GM04503 (cell line): ENCODE data around the gene NFXL1.
"Not testable (repeated sequence)": the region's sequence is repeated elsewhere in the genome, so short reads cannot be mapped to it uniquely, and the experiment has no call there.

Experiments
- DNase-seq: peaks from one replicate; pipeline ENCODE4 v3.0.0-alpha.2; 2012; ENCODE audit warnings: low read depth

NFXL1 gene

DNA sequence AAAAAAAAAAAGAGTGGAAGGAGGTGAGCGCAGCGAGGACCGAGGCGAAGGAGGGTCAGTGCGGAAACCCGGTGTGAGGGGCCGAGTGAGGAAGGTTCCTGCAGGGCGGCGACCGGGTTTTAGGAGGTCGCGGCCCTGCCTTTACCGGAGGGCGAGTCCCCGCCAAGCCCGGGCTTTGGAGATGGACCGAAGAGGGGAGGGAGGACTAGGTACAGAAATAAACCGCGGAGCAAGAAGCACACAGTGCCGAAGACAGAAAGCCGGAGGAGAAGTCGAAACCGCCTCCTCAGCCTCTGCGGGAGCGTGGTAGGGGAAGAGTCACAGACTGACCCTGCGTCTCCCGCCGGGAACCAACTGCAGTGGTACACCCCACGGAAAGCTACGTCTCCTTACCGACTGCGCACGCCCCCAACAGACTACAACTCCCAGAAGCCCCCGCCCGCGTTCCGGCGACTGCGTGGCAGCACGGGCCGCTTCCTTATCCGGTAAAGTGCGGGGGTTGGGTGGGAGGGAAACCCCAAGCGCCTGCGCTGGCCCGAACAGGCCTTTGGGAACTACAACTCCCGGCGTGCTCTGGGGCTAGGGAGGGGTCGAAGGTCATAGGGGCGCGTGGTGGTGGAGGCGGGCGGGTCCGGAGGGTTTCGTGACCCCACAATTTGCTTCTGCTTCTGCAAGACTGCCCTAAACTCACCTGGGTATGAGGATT is at the start of gene NFXL1:
NFXL1 (minus strand) TSS at position 364 of the 706 bp plus-strand sequence. CDS start 380 bp downstream, outside the sequence.
- peak; percentile 76 for DNase-seq

DNA sequence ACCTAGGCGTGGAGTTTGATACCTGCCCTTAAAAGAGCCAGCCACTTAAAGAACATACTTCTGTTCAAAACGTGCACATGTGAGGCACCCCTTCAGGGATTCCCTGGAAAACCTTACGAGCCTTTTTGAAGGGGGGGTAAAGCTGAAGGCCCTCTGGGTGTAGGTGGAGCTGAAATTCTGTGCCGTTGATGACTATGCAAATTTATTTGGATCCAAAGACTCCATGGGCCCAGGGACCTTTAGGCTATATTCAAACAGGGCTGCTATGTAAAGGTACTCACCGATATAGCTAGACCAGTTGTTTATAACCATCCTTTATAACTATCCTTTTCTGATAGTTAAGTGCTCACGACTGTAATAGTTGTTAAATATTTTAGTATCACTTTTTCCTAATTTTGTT is 40.3 kb upstream of the NFXL1 start:
- DNase-seq = no peak

DNA sequence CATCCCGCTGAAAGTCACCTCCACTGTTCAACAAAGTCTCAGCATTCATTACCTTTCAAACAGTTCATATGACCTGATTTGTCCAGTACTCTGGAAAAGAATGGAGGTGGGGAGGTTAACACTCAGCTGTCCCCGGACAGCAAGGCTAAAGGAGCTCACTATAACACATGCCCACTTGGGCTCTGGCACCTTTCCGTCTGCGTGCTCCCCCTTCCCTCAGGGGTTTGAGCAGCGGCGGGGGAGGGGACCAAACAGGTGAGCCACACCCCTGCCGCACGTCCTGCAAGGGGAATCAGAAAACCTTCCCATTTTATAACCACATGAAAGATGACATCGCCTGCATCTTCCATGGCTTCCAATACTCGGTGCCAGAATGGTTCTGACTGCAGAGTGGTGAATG is 39.9 kb upstream of the NFXL1 start:
- DNase-seq = no peak

DNA sequence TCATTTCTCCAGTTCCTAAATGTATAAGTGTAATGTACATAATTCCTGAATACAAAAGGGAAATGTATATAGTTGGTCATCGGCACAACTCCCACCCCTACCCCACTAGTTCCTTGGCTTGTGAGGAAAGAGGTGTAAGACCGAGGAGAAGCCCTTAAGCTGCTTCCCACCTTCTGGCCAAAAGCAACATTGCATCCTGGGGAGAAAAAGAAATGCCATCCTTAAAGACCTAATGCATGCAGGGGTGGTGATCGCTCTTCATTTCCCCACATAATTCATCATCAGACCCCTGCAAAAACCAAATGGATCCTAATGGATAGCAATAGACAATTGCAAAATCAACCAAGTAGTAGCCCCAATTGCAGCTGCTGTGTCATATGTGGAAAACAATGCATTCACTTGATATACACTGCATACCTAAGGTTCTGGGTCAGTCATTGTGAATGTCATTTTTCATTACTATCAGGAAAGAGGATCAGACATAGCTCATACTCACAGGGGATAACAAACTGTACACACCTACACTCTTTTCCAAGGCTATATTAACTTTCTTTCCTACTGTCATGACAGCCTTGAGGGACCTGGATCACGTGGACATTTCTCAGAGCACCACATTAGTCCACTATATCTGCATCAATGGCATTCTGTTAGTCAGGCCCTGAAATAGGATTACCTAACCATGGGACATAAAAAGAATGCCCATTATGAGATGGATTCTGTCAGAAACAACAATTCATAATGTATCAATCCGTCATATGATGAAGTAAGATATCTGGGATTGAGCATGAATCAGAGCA is 31.7 kb upstream of the NFXL1 start:
- DNase-seq = no peak

DNA sequence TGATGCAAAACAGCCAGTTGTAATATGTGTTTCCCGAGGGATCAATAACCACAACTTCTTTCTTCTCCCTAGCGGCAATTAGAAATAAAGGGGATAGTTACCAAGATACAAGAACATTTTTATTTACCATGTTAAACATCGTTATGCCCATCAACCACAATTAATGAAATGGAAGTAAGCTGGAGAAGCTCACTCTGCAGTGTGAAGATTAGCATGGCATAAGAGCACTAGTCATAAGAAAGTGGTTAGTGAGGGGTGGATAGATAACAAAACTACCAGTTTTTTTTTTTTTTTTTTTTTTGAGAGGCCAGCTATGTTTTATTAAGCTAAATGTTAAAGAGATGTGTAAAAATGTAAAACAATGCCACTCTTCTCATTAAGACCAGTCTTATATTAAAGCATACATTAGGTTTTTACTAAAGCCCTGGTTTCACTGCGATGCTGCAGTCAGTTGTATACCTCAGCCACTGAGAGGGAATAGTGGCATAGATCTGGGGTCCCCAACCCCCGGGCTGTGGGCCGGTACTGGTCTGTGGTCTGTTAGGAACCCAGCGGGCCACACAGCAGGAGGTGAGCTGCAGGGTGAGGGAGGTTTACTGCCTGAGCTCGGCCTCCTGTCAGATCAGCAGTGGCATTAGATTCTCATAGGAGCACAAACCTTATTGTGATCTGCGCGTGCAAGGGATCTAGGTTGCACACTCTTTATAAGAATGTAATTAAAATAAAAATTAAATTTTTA is 27.9 kb upstream of the NFXL1 start:
- no peak for DNase-seq

DNA sequence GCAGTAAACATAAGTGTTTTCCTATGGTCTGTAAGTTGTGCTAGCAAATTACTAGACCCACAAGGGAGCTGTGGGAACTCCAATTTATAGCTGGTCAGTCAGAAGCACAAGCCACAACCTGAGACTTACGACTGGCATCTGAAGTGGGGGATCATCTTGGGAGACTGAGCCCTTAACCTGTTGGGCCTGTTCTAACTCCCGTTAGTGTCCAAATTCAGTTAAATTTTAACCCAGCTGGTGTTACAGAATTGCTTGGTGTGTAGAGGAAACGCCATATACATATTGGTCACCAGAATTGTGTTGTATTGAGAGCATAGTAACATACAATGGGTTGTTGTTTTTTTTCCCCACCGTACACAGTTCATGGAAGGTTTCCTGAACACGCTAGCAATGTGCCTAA is 25.1 kb upstream of the NFXL1 start:
- DNase-seq = no peak

DNA sequence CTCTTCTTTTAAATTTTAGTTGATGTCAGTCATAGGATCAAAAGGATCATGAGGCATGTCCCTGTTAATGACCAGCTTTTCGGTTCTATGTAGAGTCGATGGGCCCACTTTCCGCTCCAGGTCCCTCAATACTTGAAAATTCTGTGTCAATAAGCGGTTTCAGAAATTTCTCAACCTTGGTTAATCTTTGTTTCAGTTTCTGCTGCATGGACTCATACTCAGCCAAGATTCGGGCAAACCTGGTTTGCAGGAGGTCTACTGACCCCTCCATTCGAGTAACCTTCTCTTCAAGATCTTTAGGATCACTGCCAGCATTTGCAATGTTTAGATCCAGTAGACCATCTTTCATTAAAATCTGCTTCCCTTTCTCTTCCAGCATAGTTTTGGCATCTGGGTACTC is 22.0 kb upstream of the NFXL1 start:
- no peak for DNase-seq

DNA sequence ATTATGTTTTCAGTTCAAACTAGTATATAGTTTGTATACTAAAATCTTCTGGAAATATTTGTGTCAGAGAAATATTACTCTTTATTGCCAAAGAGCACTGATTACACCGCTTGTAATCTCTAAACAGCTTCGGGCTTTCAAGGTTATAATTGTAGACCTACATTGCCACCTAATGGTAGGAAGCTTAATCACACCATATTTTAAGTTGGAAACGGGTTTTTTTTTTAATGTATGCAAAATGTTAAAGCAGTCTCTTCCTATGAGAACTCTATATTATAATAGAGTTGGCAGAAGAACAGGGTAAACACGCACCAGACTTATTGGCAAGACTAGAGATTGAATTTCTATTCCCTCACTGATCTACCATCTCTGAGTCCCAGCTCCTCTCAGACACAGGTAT is 19.5 kb upstream of the NFXL1 start:
- DNase-seq = no peak

DNA sequence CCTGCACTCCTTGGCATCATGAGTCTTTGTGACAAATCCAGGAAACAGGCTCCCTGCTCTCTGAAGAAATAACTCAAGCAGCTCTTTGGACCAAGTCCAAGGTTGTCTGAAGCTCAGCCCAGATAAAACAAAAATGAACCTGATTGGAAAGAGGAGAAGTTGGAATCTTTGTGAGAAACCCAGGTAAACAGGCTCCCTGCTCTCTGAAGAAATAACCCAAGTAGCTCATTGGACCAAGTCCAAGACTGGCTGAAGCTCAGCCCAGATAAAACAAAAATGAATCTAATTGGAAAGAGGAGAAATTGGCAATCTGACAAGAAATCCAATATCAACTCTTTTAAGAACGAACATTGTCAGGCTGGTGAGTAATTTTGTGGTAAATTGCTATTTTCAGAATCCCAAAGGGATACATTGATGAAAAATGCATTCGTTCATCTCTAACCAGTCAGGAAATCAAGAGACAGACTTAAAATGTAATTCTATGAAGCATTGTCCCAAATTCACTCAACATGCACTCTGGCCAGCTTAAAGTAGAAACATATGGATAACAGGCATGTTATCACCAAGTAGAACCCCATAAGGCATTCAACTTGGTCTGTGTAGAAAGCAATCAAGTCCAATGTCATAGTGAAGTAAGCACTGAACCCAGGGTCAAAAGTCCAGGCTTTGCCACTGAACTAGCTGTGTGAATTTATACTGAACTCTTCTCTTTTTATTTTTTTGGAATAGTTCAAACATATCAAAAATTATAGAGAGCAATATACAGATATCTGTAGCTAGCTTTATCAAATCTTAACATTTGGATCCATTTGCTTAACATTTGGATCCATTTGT is 16.8 kb upstream of the NFXL1 start:
- DNase-seq = no peak

DNA sequence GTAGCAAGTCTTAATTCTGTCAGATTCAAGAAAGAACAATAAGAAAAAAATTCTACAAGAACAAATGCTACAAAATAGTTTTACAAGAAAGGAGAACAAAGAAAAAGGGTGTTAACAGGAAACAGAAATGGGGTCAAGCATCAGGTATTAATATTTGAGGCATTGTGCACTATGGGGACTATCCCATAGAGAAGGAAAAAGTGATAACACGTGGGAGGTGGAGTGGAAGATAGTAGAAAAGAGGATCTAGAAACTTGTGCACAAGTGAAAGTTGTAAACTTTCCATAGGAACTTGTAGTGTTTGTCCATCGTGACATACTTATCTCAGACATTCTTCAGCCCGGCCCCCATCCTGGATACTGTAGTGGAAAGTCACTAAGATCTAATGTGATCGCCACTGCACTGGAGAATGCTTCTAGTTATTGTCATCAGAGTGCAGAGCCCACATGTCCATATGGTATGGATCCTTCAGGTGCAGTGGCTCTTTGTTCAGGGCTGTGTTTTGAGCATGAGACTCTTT is 15.4 kb upstream of the NFXL1 start:
- no peak for DNase-seq

DNA sequence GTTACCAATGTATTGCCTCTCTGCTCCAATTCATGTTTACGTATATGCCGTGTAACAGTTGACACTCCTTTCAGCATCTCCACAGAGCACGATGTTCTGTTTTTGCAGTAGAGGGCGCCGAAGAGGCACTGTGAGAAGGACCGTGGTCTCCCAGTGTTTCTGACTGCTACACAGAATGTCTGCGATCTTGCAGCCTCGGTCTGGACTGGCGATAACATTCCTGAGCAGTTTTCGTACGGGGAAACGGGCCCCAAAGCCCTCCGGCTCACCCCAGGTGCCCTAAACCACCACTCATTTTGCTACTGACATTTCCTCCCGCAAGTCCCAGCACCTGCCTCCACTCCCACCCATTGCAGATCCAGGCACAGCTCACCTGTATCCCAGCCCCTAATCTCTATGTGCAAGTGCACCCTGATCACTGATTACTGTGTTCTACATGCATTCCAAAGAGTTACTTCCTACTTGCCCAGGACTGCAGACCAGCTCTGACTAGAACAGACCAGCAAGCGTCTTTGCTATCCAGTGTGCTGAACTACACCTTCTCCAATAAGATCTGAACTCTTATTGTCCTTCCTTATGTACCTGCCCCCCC is 12.4 kb upstream of the NFXL1 start:
- DNase-seq = no peak

DNA sequence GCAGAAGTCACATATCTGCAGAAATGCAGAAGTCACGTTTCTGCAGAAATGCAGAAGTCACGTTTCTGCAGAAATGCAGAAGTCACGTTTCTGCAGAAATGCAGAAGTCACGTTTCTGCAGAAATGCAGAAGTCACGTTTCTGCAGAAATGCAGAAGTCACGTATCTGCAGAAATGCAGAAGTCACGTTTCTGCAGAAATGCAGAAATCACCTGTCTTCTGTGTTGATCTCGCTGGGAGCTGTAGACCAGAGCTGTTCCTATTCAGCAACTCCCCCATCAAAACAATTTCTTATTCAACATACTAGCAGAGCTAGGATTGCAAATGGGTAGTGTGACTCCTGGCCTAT is 8.9 kb upstream of the NFXL1 start:
- DNase-seq = not testable (repeated sequence)

DNA sequence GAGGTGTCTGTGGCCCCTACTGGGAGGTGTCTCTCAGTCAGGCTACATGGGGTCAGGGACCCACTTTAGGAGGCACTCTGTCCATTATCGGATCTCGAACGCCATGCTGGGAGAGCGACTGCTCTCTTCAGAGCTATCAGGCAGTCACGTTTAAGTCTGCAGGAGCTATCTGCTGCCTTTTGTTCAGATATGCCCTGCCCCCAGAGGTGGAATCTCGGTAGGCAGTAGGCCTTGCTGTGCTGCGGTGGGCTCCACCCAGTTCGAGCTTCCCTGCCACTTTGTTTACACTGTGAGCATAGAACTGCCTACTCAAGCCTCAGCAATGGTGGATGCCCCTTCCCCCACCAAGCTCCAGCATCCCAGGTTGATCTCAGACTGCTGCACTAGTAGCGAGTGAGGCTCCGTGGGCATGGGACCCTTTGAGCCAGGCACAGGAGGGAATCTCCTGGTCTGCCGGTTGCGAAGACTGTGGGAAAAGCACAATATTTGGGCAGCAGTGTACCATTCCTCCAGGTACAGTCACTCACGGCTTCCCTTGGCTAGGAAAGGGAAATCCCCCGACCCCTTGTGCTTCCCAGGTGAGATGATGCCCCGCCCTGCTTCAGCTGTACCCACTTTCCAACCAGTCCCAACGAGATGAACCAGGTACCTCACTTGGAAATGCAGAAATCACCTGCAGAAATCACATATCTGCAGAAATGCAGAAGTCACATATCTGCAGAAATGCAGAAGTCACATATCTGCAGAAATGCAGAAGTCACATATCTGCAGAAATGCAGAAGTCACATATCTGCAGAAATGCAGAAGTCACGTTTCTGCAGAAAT is 8.3 kb upstream of the NFXL1 start:
- not testable (repeated sequence) for DNase-seq

DNA sequence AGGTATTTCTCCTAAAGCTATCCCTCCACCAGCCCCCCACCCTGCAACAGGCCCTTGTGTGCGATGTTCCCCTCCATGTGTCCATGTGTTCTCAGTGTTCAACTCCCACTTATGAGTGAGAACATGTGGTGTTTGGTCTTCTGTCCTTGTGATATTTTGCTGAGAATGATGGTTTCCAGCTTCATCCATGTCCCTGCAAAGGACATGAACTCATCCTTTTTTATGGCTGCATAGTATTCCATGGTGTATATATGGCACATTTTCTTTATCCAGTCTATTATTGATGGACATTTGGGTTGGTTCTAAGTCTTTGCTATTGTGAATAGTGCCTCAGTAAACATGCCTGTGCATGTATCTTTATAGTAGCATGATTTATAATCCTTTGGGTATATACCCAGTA is 2.8 kb upstream of the NFXL1 start:
- DNase-seq = not testable (repeated sequence)

DNA sequence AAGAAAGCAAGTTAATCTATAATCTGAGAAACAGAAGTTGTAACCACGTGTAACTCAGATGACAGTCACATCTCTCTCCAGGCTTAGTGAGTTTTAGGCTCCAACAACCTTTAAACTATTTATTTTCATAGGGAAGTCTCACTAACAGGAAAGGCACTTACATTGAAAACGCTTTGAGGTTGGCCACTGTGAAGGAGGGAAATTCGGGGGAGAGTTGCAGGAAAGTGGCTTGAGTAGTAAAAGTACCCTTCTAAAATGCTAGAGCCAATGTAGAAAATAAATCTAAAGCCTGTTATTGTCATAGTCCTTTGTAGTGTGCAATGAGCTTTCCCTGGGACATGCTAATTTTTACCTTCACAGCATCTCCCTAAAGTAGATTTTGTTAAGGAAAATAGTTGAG is 995 bp upstream of the NFXL1 start:
- DNase-seq = no peak

DNA sequence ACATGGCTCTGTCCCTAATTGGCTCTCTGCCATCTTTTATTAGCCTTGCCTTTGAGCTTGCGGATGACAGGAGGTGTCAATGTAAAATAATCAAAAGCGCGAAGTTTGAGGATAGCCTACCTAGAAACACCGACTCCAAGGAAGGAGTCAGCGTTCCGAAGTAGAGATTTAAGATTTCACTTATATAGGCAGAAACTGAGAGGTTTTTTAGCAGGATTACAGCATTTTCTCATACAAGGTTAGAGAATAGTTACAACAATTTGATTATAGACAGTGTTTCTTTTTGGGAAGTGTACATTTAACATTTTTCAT is 499 bp upstream of the NFXL1 start:
- no peak for DNase-seq

DNA sequence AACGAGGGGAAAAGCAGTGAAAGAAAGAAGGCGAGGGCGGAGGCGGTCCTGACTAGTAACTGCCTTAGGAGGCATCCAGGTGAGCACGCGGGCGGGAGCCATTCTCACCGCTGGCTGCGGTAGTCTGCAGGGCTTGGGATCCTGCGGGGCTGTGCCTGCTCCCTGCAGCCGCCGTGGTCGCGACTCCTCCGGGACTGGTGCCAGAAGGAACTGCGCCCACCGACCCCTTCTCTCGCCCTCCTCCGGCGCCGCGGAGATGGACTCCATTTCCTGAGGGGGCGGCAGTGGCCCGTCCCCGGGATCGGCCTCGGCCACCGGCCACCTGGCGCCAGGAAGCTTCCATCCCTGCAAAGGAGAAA is 543 bp downstream of the NFXL1 start:
- DNase-seq = no peak

DNA sequence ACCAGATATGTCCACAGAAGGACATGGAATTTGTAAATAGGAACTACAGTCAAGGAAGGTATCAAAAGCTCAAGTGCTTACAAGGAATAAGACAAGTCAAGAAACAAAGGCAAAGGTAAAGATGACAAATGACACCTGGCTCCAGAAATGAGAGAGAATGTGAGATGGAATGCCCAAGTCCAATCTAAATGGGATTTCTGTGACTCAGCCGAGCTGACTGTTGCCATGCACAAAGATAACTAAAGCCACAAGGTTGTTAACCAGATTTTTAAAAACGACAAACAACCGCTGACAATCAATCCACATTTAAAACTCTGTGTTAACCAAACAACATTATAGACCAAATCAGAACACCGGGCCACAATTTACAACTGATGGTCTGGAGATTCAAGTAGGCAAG is 1.1 kb downstream of the NFXL1 start:
- DNase-seq = no peak

DNA sequence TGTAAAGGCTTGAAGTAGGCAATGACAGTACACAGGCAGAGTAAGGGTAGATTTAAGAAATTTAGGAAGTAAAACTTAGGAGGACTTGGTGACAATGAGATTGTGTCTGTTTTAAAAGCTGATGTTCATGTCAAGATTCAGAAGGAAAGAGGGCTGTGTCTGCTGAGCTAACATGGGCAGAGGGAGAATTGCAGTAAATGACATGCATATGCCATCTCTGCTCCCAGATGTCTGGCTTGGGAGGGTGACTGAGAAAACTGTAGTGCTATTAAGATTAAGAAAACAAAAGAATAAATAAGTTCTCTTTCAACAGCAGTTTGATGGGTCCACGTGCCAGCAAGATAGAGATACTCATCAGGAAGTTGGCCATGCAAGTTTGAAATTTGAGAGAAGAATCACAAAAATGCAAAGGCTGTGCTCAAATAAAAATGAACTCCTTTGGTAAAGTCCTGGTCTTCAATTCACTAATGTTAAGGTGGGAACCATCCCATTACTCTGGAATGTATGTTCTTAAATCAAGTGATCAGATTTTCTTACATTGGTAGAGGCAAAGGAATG is 7.2 kb downstream of the NFXL1 start:
- DNase-seq = no peak

DNA sequence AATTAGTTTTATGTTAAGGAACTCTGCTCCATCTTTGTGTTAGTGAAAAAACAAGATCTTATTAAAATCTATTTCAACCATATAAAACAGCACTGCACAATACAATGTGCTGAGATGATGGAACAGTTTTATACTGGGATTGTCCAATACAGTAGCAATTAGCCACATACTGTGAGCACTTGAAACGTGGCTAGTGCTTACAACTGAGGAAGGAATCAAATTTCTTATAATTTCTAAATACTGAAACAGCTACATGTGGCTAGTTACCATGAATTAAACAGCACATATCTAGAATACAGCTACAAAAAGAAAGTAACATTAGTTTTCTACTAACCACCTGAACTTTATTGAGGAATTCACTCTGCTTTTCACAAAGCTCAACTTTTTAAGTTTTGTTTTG is 14.7 kb downstream of the NFXL1 start:
- no peak for DNase-seq

DNA sequence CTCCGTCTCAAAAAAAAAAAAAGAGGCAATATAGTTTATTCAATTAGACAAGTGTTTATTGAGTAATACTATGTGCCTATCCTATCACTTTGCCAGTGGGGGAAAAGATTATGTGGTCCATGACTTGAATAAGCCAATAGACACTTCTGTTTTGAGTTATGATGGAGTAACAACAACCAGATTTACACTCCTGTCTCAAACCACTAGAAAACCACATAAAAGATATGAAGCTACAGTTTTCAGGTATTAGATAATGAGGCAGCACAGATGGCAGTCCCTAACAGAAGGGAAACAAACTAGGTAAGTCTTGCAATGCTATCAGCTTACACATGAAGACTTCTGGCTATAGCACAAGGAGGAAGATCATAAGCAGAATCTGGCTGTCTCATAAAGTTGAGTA is 22.5 kb downstream of the NFXL1 start:
- no peak for DNase-seq
